Measurements from ENCODE around the gene BLNK. TPM values are rescaled to one million over a fixed set of nuclear protein-coding genes. Genes with fewer than 3 reads are reported as not detected.

Gene BLNK
- total RNA-seq, 1 donor from 2014 or later, result not detected

- H3K4me1 Mint-ChIP-seq (ENCODE audit: low read depth, unreplicated experiment), result peaks cover 8% of the 10 kb centered on the region
- no peak overlapping the region for H3K27ac Mint-ChIP-seq (ENCODE audit: unreplicated experiment)
- no peak for DNase-seq
- H3K4me3 Mint-ChIP-seq (ENCODE audit: unreplicated experiment), result no peak overlapping the region
- H3K27me3 Mint-ChIP-seq (ENCODE audit: unreplicated experiment), result no peaks in the 10 kb centered on the region
- no peak for TF ChIP-seq CTCF (IDR thresholded peaks at IDR 0.05; ENCODE audit: partially characterized antibody, unreplicated experiment)
- no peaks in the 10 kb centered on the region for H3K9me3 Mint-ChIP-seq (ENCODE audit: unreplicated experiment)
- H3K36me3 Mint-ChIP-seq (ENCODE audit: unreplicated experiment), result no peaks in the 10 kb centered on the region
These were observed 26.1 kb upstream of the BLNK start for GRCh38 chr10:96297486-96297885.

DNA sequence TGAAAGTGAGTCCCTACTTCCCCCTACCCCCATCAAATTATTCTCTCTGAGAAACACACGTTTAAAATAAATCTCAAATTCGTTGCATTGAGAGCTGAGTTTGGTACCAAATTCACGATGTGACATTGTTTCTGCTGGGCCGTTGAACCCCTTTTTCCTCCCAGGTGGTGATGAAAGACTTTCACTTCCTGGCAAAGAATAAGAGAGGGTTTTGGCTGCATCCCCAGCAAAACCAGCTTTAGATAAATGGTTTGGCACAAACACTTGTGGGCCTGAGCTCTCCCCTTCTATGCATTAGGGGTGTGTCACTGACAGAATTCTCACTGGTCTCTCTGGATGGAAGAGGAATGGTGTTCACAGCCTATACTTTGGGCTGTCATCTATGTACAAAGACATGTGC is 24.1 kb upstream of the BLNK start:
- Mint-ChIP-seq H3K9me3 (ENCODE audit: unreplicated experiment) (no peaks in the 10 kb centered on the region), H3K4me3 (ENCODE audit: unreplicated experiment) (no peak overlapping the region), H3K36me3 (ENCODE audit: unreplicated experiment) (no peaks in the 10 kb centered on the region), H3K27ac (ENCODE audit: unreplicated experiment) (no peak overlapping the region), H3K27me3 (ENCODE audit: unreplicated experiment) (no peaks in the 10 kb centered on the region), H3K4me1 (ENCODE audit: low read depth, unreplicated experiment) (peaks cover 5% of the 10 kb centered on the region)
- no peak for DNase-seq
- no peak for TF ChIP-seq CTCF (IDR thresholded peaks at IDR 0.05; ENCODE audit: partially characterized antibody, unreplicated experiment)

GRCh38 chr10:96292971-96293920 is 21.9 kb upstream of the BLNK start:
- H3K9me3 Mint-ChIP-seq (ENCODE audit: unreplicated experiment), result no peaks in the 10 kb centered on the region
- H3K4me3 Mint-ChIP-seq (ENCODE audit: unreplicated experiment), result no peak overlapping the region
- no peaks in the 10 kb centered on the region for H3K27me3 Mint-ChIP-seq (ENCODE audit: unreplicated experiment)
- no peak overlapping the region for H3K27ac Mint-ChIP-seq (ENCODE audit: unreplicated experiment)
- peaks cover 3% of the 10 kb centered on the region for H3K4me1 Mint-ChIP-seq (ENCODE audit: low read depth, unreplicated experiment)
- no peaks in the 10 kb centered on the region for H3K36me3 Mint-ChIP-seq (ENCODE audit: unreplicated experiment)
- no peak for DNase-seq
- TF ChIP-seq CTCF (IDR thresholded peaks at IDR 0.05; ENCODE audit: partially characterized antibody, unreplicated experiment), result no peak

DNA sequence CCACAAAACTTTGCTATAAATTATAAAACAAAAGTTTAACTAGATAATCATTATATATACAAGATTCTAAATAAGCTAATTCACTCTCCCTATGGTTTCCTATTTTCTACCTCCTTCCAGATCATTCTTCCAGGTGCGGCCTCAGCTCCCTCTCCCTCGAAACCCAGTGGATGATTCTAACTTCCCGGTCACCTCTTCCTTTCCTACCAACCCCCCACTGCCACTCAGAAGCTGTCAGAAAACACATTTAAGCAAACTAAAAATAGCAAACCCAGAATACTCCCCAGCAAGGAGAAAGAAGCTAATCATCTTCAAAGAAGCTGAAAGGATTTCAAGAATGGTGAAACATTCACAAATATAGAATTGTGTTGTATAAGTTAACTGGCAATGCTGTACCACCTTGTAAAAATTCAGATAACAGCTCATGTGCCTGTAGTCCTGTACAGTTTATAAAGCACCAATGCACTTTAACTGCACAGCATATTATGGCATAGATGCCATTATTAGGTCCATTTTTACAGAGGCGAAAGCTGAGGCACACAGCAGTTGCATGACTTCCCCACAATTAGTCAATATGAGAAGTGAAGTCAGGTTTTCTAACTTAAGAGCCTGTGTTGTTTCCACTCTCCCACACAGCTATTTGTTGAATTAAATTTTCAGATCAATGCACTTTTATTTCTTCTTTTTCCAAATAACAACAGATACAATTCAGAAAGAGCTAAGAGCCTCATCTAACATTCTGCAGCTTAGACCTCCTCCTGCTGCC is 19.2 kb upstream of the BLNK start:
- H3K27me3 Mint-ChIP-seq (ENCODE audit: unreplicated experiment), result no peaks in the 10 kb centered on the region
- DNase-seq, result no peak
- no peak overlapping the region for H3K27ac Mint-ChIP-seq (ENCODE audit: unreplicated experiment)
- no peak for TF ChIP-seq CTCF (IDR thresholded peaks at IDR 0.05; ENCODE audit: partially characterized antibody, unreplicated experiment)
- no peak overlapping the region for H3K4me3 Mint-ChIP-seq (ENCODE audit: unreplicated experiment)
- peaks cover 3% of the 10 kb centered on the region for H3K4me1 Mint-ChIP-seq (ENCODE audit: low read depth, unreplicated experiment)
- H3K9me3 Mint-ChIP-seq (ENCODE audit: unreplicated experiment), result no peaks in the 10 kb centered on the region
- H3K36me3 Mint-ChIP-seq (ENCODE audit: unreplicated experiment), result no peaks in the 10 kb centered on the region

Data from glutamatergic neuron (in vitro differentiated cells).